ENCODE measurements around the gene FMNL2.

The FMNL2 gene

GRCh38 chr2:152354069-152354755 is 19.2 kb downstream of the FMNL2 start:
- Histone ChIP-seq H3K79me2 (ENCODE audit: insufficient read depth, low read length) (no peaks in the 10 kb centered on the region), H3K4me2 (ENCODE audit: insufficient read depth, low read length) (no peak overlapping the region), H3K27ac (ENCODE audit: low read length) (no peak overlapping the region), H3K27me3 (ENCODE audit: insufficient read depth, low read length, poor library complexity) (no peaks in the 10 kb centered on the region), H3K9ac (ENCODE audit: low read depth, low read length) (no peak overlapping the region), H2AFZ (ENCODE audit: low read depth, low read length) (no peak overlapping the region), H3K4me1 (ENCODE audit: insufficient read depth, low read length) (no peaks in the 10 kb centered on the region), H3K36me3 (ENCODE audit: insufficient read depth, low read length) (no peaks in the 10 kb centered on the region), H3K9me3 (ENCODE audit: insufficient read depth, low read length, severe bottlenecking) (no peaks in the 10 kb centered on the region), H3K4me3 (ENCODE audit: low read depth in 1 of 2, low read length in 2 of 2) (no peak overlapping the region), H4K20me1 (ENCODE audit: insufficient read depth, low read length) (no peaks in the 10 kb centered on the region)
- DNase-seq (no peak), ATAC-seq (ENCODE audit: insufficient read depth, low read depth) (no peak)
- TF ChIP-seq CTCF (IDR thresholded peaks at IDR 0.05; ENCODE audit: borderline replicate concordance, extremely low read depth, low read length, poor library complexity, severe bottlenecking) (no peak), EZH2 (IDR thresholded peaks at IDR 0.05; ENCODE audit: borderline replicate concordance, low read depth, low read length, severe bottlenecking) (no peak)

- DNase-seq (no peak), ATAC-seq (ENCODE audit: insufficient read depth, low read depth) (no peak)
- no peak overlapping the region for H3K4me2 ChIP-seq (ENCODE audit: insufficient read depth, low read length)
- no peaks in the 10 kb centered on the region for H3K36me3 ChIP-seq (ENCODE audit: insufficient read depth, low read length)
- no peak overlapping the region for H3K4me3 ChIP-seq (ENCODE audit: low read depth in 1 of 2, low read length in 2 of 2)
- H3K9ac ChIP-seq (ENCODE audit: low read depth, low read length) = no peak overlapping the region
- no peak overlapping the region for H3K27ac ChIP-seq (ENCODE audit: low read length)
- no peaks in the 10 kb centered on the region for H3K27me3 ChIP-seq (ENCODE audit: insufficient read depth, low read length, poor library complexity)
- no peaks in the 10 kb centered on the region for H3K9me3 ChIP-seq (ENCODE audit: insufficient read depth, low read length, severe bottlenecking)
- no peaks in the 10 kb centered on the region for H3K4me1 ChIP-seq (ENCODE audit: insufficient read depth, low read length)
- no peaks in the 10 kb centered on the region for H3K79me2 ChIP-seq (ENCODE audit: insufficient read depth, low read length)
- no peak overlapping the region for H2AFZ ChIP-seq (ENCODE audit: low read depth, low read length)
- no peaks in the 10 kb centered on the region for H4K20me1 ChIP-seq (ENCODE audit: insufficient read depth, low read length)
- no peak for TF ChIP-seq EZH2 (IDR thresholded peaks at IDR 0.05; ENCODE audit: borderline replicate concordance, low read depth, low read length, severe bottlenecking)
- no peak for TF ChIP-seq CTCF (IDR thresholded peaks at IDR 0.05; ENCODE audit: borderline replicate concordance, extremely low read depth, low read length, poor library complexity, severe bottlenecking)
These were observed 19.9 kb downstream of the FMNL2 start for GRCh38 chr2:152354909-152355308.

- no peak overlapping the region for H3K9ac ChIP-seq (ENCODE audit: low read depth, low read length)
- TF ChIP-seq CTCF (IDR thresholded peaks at IDR 0.05; ENCODE audit: borderline replicate concordance, extremely low read depth, low read length, poor library complexity, severe bottlenecking) (no peak), EZH2 (IDR thresholded peaks at IDR 0.05; ENCODE audit: borderline replicate concordance, low read depth, low read length, severe bottlenecking) (no peak)
- H2AFZ ChIP-seq (ENCODE audit: low read depth, low read length) = no peak overlapping the region
- H3K4me3 ChIP-seq (ENCODE audit: low read depth in 1 of 2, low read length in 2 of 2) = no peak overlapping the region
- H4K20me1 ChIP-seq (ENCODE audit: insufficient read depth, low read length) = no peaks in the 10 kb centered on the region
- ATAC-seq (ENCODE audit: insufficient read depth, low read depth) = no peak
- H3K4me1 ChIP-seq (ENCODE audit: insufficient read depth, low read length) = no peaks in the 10 kb centered on the region
- H3K27ac ChIP-seq (ENCODE audit: low read length) = no peak overlapping the region
- H3K79me2 ChIP-seq (ENCODE audit: insufficient read depth, low read length) = no peaks in the 10 kb centered on the region
- no peak for DNase-seq
- H3K9me3 ChIP-seq (ENCODE audit: insufficient read depth, low read length, severe bottlenecking) = no peaks in the 10 kb centered on the region
- no peak overlapping the region for H3K4me2 ChIP-seq (ENCODE audit: insufficient read depth, low read length)
- H3K36me3 ChIP-seq (ENCODE audit: insufficient read depth, low read length) = no peaks in the 10 kb centered on the region
- H3K27me3 ChIP-seq (ENCODE audit: insufficient read depth, low read length, poor library complexity) = no peaks in the 10 kb centered on the region
These were observed 20.4 kb downstream of the FMNL2 start for GRCh38 chr2:152355409-152355831.
